ENCODE data around the gene GNAZ. TPM values are rescaled to one million over a fixed set of nuclear protein-coding genes. Genes with fewer than 3 reads are reported as not detected.
"Not testable (repeated sequence)": the region's sequence is repeated elsewhere in the genome, so short reads cannot be mapped to it uniquely, and the experiment has no call there.

GNAZ gene
- total RNA-seq, 1 experiment from 2014 or later, result 33.0 TPM

GRCh38 chr22:23050546-23050945 is 19.8 kb upstream of the GNAZ start:
- peaks cover 27% of the 10 kb centered on the region for H3K4me1 ChIP-seq (ENCODE audit: low read length)
- not testable (repeated sequence) for H3K9me2 ChIP-seq (replicated peaks; ENCODE audit: insufficient read depth, low read length); H3K4me3 ChIP-seq (ENCODE audit: low read length); DNase-seq; H2AFZ ChIP-seq (ENCODE audit: low read length); H3K27me3 ChIP-seq (ENCODE audit: low read length); H3K4me2 ChIP-seq (ENCODE audit: low read depth, low read length, poor library complexity, severe bottlenecking); H3K27ac ChIP-seq (ENCODE audit: low read length); H3K9me3 ChIP-seq (ENCODE audit: low read length); H3K79me2 ChIP-seq (ENCODE audit: low read length); H3K36me3 ChIP-seq (ENCODE audit: insufficient read depth, low read length); H3K9ac ChIP-seq (ENCODE audit: low read length); H4K20me1 ChIP-seq (ENCODE audit: insufficient read depth, low read depth, low read length)

- Histone ChIP-seq H3K79me2 (ENCODE audit: low read length) (no peaks in the 10 kb centered on the region), H3K4me3 (ENCODE audit: low read length) (no peak overlapping the region), H3K4me1 (ENCODE audit: low read length) (peaks cover 16% of the 10 kb centered on the region), H3K27ac (ENCODE audit: low read length) (no peak overlapping the region), H3K4me2 (ENCODE audit: low read depth, low read length, poor library complexity, severe bottlenecking) (no peak overlapping the region), H4K20me1 (ENCODE audit: insufficient read depth, low read depth, low read length) (no peaks in the 10 kb centered on the region), H2AFZ (ENCODE audit: low read length) (no peak overlapping the region), H3K27me3 (ENCODE audit: low read length) (no peaks in the 10 kb centered on the region), H3K36me3 (ENCODE audit: insufficient read depth, low read length) (0 out of 2 replicates have a peak, but pooled peaks cover 4% of the 10 kb centered on the region), H3K9me3 (ENCODE audit: low read length) (peaks cover 10% of the 10 kb centered on the region), H3K9me2 (replicated peaks; ENCODE audit: insufficient read depth, low read length) (no peaks in the 10 kb centered on the region), H3K9ac (ENCODE audit: low read length) (no peak overlapping the region)
- DNase-seq, result no peak
Observed at GRCh38 chr22:23053051-23053707, 17.1 kb upstream of the GNAZ start.

- peak overlapping the region; percentile 48 for H3K4me2 ChIP-seq (ENCODE audit: low read depth, low read length, poor library complexity, severe bottlenecking)
- DNase-seq, result no peak
Observed at GRCh38 chr22:23053912-23054530, 16.3 kb upstream of the GNAZ start.

GRCh38 chr22:23054531-23055257 is 15.6 kb upstream of the GNAZ start:
- Histone ChIP-seq H3K4me2 (ENCODE audit: low read depth, low read length, poor library complexity, severe bottlenecking) (peak overlapping the region; percentile 48), H3K79me2 (ENCODE audit: low read length) (no peaks in the 10 kb centered on the region), H3K4me1 (ENCODE audit: low read length) (peaks cover 16% of the 10 kb centered on the region), H3K9me2 (replicated peaks; ENCODE audit: insufficient read depth, low read length) (no peaks in the 10 kb centered on the region), H4K20me1 (ENCODE audit: insufficient read depth, low read depth, low read length) (no peaks in the 10 kb centered on the region), H3K4me3 (ENCODE audit: low read length) (peak overlapping the region; percentile 42), H3K36me3 (ENCODE audit: insufficient read depth, low read length) (0 out of 2 replicates have a peak, but pooled peaks cover 4% of the 10 kb centered on the region), H3K9me3 (ENCODE audit: low read length) (peaks cover 10% of the 10 kb centered on the region), H3K27ac (ENCODE audit: low read length) (peak overlapping the region; percentile 22; the same call in 1 of the 2 replicates), H3K27me3 (ENCODE audit: low read length) (no peaks in the 10 kb centered on the region), H2AFZ (ENCODE audit: low read length) (peak overlapping the region; percentile 97), H3K9ac (ENCODE audit: low read length) (peak overlapping the region; percentile 16; the same call in 1 of the 2 replicates)
- DNase-seq, result peak; percentile 77

More at GRCh38 chr22:23053912-23054530, 16.3 kb upstream of the GNAZ start:
- Histone ChIP-seq H3K36me3 (ENCODE audit: insufficient read depth, low read length) (0 out of 2 replicates have a peak, but pooled peaks cover 4% of the 10 kb centered on the region), H3K27ac (ENCODE audit: low read length) (no peak overlapping the region), H3K4me1 (ENCODE audit: low read length) (peaks cover 16% of the 10 kb centered on the region), H3K9ac (ENCODE audit: low read length) (no peak overlapping the region), H2AFZ (ENCODE audit: low read length) (peak overlapping the region; percentile 97), H3K9me2 (replicated peaks; ENCODE audit: insufficient read depth, low read length) (no peaks in the 10 kb centered on the region), H3K79me2 (ENCODE audit: low read length) (no peaks in the 10 kb centered on the region), H3K27me3 (ENCODE audit: low read length) (no peaks in the 10 kb centered on the region), H3K9me3 (ENCODE audit: low read length) (peaks cover 10% of the 10 kb centered on the region), H3K4me3 (ENCODE audit: low read length) (peak overlapping the region; percentile 42; the same call in 1 of the 2 replicates), H4K20me1 (ENCODE audit: insufficient read depth, low read depth, low read length) (no peaks in the 10 kb centered on the region)

GRCh38 chr22:23055449-23056179 is 14.7 kb upstream of the GNAZ start:
- Histone ChIP-seq H3K4me1 (ENCODE audit: low read length) (peaks cover 16% of the 10 kb centered on the region), H3K36me3 (ENCODE audit: insufficient read depth, low read length) (0 out of 2 replicates have a peak, but pooled peaks cover 4% of the 10 kb centered on the region), H3K27me3 (ENCODE audit: low read length) (no peaks in the 10 kb centered on the region), H4K20me1 (ENCODE audit: insufficient read depth, low read depth, low read length) (no peaks in the 10 kb centered on the region), H3K9ac (ENCODE audit: low read length) (no peak overlapping the region), H2AFZ (ENCODE audit: low read length) (peak overlapping the region; percentile 97; the same call in 1 of the 2 replicates), H3K4me3 (ENCODE audit: low read length) (no peak overlapping the region), H3K9me3 (ENCODE audit: low read length) (peaks cover 10% of the 10 kb centered on the region), H3K9me2 (replicated peaks; ENCODE audit: insufficient read depth, low read length) (no peaks in the 10 kb centered on the region), H3K4me2 (ENCODE audit: low read depth, low read length, poor library complexity, severe bottlenecking) (no peak overlapping the region), H3K27ac (ENCODE audit: low read length) (peak overlapping the region; percentile 22; the same call in 1 of the 2 replicates), H3K79me2 (ENCODE audit: low read length) (no peaks in the 10 kb centered on the region)
- no peak for DNase-seq

- DNase-seq, result no peak
- Histone ChIP-seq H3K9me3 (ENCODE audit: low read length) (peaks cover 10% of the 10 kb centered on the region), H3K4me2 (ENCODE audit: low read depth, low read length, poor library complexity, severe bottlenecking) (no peak overlapping the region), H3K27me3 (ENCODE audit: low read length) (no peaks in the 10 kb centered on the region), H3K27ac (ENCODE audit: low read length) (no peak overlapping the region), H3K4me1 (ENCODE audit: low read length) (peaks cover 24% of the 10 kb centered on the region), H4K20me1 (ENCODE audit: insufficient read depth, low read depth, low read length) (no peaks in the 10 kb centered on the region), H3K79me2 (ENCODE audit: low read length) (no peaks in the 10 kb centered on the region), H2AFZ (ENCODE audit: low read length) (no peak overlapping the region), H3K9ac (ENCODE audit: low read length) (no peak overlapping the region), H3K9me2 (replicated peaks; ENCODE audit: insufficient read depth, low read length) (no peaks in the 10 kb centered on the region), H3K36me3 (ENCODE audit: insufficient read depth, low read length) (0 out of 2 replicates have a peak, but pooled peaks cover 4% of the 10 kb centered on the region), H3K4me3 (ENCODE audit: low read length) (no peak overlapping the region)
Observed at GRCh38 chr22:23057331-23057730, 13.0 kb upstream of the GNAZ start.

- Histone ChIP-seq H3K4me3 (ENCODE audit: low read length) (no peak overlapping the region), H2AFZ (ENCODE audit: low read length) (no peak overlapping the region), H3K27me3 (ENCODE audit: low read length) (no peaks in the 10 kb centered on the region), H3K27ac (ENCODE audit: low read length) (no peak overlapping the region), H3K9me2 (replicated peaks; ENCODE audit: insufficient read depth, low read length) (no peaks in the 10 kb centered on the region), H3K4me2 (ENCODE audit: low read depth, low read length, poor library complexity, severe bottlenecking) (no peak overlapping the region), H3K79me2 (ENCODE audit: low read length) (no peaks in the 10 kb centered on the region), H3K36me3 (ENCODE audit: insufficient read depth, low read length) (0 out of 2 replicates have a peak, but pooled peaks cover 4% of the 10 kb centered on the region), H4K20me1 (ENCODE audit: insufficient read depth, low read depth, low read length) (no peaks in the 10 kb centered on the region), H3K9me3 (ENCODE audit: low read length) (peaks cover 10% of the 10 kb centered on the region), H3K9ac (ENCODE audit: low read length) (no peak overlapping the region), H3K4me1 (ENCODE audit: low read length) (peaks cover 24% of the 10 kb centered on the region)
- no peak for DNase-seq
Observed at GRCh38 chr22:23058063-23058462, 12.3 kb upstream of the GNAZ start.

Data from Karpas-422 (cell line).